BLaER1 treated with 17β-estradiol and CSF1 and Interleukin-3, amounts not matched to agents 10 nM and 100 nM (cell line): Measurements from ENCODE around the gene HIP1.
"Not testable (repeated sequence)": the region's sequence is repeated elsewhere in the genome, so short reads cannot be mapped to it uniquely, and the experiment has no call there.

ENCODE experiments used
- H3K27ac ChIP-seq, 11 experiments: shearing (Covaris generic); formaldehyde crosslinking; 2 replicates each; pipeline ENCODE4 v1.8.1; 2022
- H3K27me3 ChIP-seq, 11 experiments: shearing (Covaris generic); formaldehyde crosslinking; 2 replicates each; pipeline ENCODE4 v1.8.1; 2022
- H3K36me3 ChIP-seq, 11 experiments: shearing (Covaris generic); formaldehyde crosslinking; 2 replicates each; pipeline ENCODE4 v1.8.1; 2022
- H3K4me1 ChIP-seq, 10 experiments: shearing (Covaris generic); formaldehyde crosslinking; 2 replicates each; pipeline ENCODE4 v1.8.1; 2022
- H3K4me2 ChIP-seq, 11 experiments: shearing (Covaris generic); formaldehyde crosslinking; 2 replicates each; pipeline ENCODE4 v1.8.1; 2022
- H3K4me3 ChIP-seq, 10 experiments: shearing (Covaris generic); formaldehyde crosslinking; 2 replicates each; pipeline ENCODE4 v1.8.1; 2022
- H3K9ac ChIP-seq, 11 experiments: shearing (Covaris generic); formaldehyde crosslinking; 2 replicates each; pipeline ENCODE4 v1.8.1; 2022
- H3K9me3 ChIP-seq, 11 experiments: shearing (Covaris generic); formaldehyde crosslinking; replicated peaks in 1 of 11; 2 replicates each; pipeline ENCODE4 v1.8.1; 2022
- H4K20me1 ChIP-seq, 11 experiments: shearing (Covaris generic); formaldehyde crosslinking; 2 replicates each; pipeline ENCODE4 v1.8.1; 2022
- Cebpa-rat ChIP-seq, 11 experiments: shearing (Covaris generic); IDR thresholded peaks; 2 replicates each; pipeline ENCODE4 v1.8.1; 2022

Gene HIP1

DNA sequence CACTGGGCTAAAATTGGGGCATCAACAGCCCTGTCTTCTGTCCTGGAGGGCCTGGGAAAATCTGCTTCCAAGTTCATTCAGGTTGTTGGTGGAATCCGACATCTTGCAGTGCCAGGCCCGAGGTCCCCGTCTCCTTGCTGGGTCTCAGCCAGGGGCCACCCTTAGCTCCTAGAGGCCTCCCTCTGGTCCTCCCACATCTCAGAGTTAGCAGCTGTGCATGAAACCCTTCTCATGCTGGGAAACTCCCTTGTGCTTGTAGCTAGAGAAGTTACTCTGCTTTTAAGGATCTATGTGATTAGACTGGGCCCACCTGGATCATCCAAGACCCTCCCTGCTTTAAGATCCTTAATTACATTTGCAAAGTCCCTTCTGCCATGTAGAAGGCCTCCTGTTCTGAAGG is 15.3 kb downstream of the HIP1 start:
- H3K27ac ChIP-seq = no peak overlapping the region
- H3K9ac ChIP-seq = peak overlapping the region in 1 of 11 experiments; percentile 16; a peak in 1 of 22 replicates
- H3K36me3 ChIP-seq = no peaks in the 10 kb centered on the region; a peak in 1 of 22 replicates
- H3K4me2 ChIP-seq = peak overlapping the region in 5 of 11 experiments; percentile 29 to 59 (median 50); a peak in 6 of 22 replicates
- H3K9me3 ChIP-seq = no peaks in the 10 kb centered on the region
- peaks cover 25 to 48% (median 37%) of the 10 kb centered on the region in 10 experiments for H3K4me1 ChIP-seq
- TF ChIP-seq Cebpa-rat (IDR thresholded peaks at IDR 0.05) = no peak
- no peak overlapping the region for H3K4me3 ChIP-seq
- H4K20me1 ChIP-seq = peaks cover 0 to 6% (median 0%) of the 10 kb centered on the region in 11 experiments; a peak in 2 of 22 replicates
- H3K27me3 ChIP-seq = no peaks in the 10 kb centered on the region

DNA sequence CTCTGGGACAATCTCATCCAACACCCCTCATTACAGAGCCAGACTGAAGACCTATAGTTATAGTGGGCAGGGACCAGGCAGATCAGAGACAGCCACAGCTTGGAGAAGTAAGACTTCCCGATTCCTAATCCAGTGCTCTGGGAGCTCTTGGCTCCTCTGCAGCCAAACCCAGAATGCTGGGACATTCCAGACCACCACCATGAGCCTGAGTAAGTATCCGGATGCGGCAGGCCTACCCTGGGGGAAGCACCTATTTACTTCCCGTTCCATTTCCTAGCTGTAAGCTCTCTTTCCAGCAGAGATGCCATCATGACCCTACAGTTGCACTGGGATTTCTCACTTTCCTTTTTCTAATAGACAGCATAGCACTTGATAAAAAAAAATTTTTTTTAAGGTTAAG is 16.4 kb downstream of the HIP1 start:
- Histone ChIP-seq H3K9me3 (no peaks in the 10 kb centered on the region), H3K4me3 (no peak overlapping the region), H4K20me1 (0 out of 22 replicates have a peak, but pooled peaks cover 0 to 5% (median 0%) of the 10 kb centered on the region in 11 experiments), H3K4me2 (no peak overlapping the region), H3K36me3 (peaks cover 0 to 9% (median 0%) of the 10 kb centered on the region in 11 experiments; a peak in 3 of 22 replicates), H3K4me1 (peaks cover 15 to 38% (median 27%) of the 10 kb centered on the region in 10 experiments), H3K27ac (no peak overlapping the region), H3K27me3 (no peaks in the 10 kb centered on the region), H3K9ac (no peak overlapping the region)
- TF ChIP-seq Cebpa-rat (IDR thresholded peaks at IDR 0.05) = no peak

DNA sequence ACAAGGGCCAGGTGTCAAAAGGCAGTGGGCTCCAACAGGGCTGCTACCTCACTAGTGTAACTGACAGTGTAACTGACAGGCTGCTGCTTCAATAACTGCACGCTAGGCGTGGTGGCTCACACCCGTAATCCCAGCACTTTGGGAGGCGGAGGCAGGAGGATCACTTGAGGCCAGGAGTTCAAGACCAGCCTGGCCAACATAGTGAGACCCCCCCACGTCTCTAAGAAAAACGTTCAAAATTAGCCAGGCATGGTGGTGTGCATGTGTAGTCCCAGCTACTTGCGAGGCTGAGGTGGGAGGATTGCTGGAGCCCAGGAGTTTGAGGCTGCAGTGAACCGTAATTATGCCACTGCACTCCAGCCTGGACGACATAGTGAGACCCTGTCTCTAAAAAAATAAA is 16.8 kb downstream of the HIP1 start:
- H3K9me3 ChIP-seq, H4K20me1 ChIP-seq, H3K9ac ChIP-seq, H3K27me3 ChIP-seq, H3K4me2 ChIP-seq, H3K4me3 ChIP-seq, H3K27ac ChIP-seq: not testable (repeated sequence)
- peaks cover 15 to 37% (median 27%) of the 10 kb centered on the region in 10 experiments for H3K4me1 ChIP-seq
- peaks cover 0 to 13% (median 4%) of the 10 kb centered on the region in 11 experiments; a peak in 6 of 22 replicates for H3K36me3 ChIP-seq

GRCh38 chr7:75721426-75721825 is 17.3 kb downstream of the HIP1 start:
- Histone ChIP-seq H4K20me1 (0 out of 22 replicates have a peak, but pooled peaks cover 0 to 5% (median 0%) of the 10 kb centered on the region in 11 experiments), H3K9ac (no peak overlapping the region), H3K4me2 (no peak overlapping the region), H3K4me1 (peaks cover 15 to 37% (median 27%) of the 10 kb centered on the region in 10 experiments), H3K4me3 (no peak overlapping the region), H3K36me3 (peaks cover 0 to 16% (median 4%) of the 10 kb centered on the region in 11 experiments; a peak in 6 of 22 replicates), H3K9me3 (0 out of 22 replicates have a peak, but pooled peaks cover 0 to 6% (median 0%) of the 10 kb centered on the region in 11 experiments), H3K27me3 (no peaks in the 10 kb centered on the region), H3K27ac (no peak overlapping the region)
- TF ChIP-seq Cebpa-rat (IDR thresholded peaks at IDR 0.05) = no peak

DNA sequence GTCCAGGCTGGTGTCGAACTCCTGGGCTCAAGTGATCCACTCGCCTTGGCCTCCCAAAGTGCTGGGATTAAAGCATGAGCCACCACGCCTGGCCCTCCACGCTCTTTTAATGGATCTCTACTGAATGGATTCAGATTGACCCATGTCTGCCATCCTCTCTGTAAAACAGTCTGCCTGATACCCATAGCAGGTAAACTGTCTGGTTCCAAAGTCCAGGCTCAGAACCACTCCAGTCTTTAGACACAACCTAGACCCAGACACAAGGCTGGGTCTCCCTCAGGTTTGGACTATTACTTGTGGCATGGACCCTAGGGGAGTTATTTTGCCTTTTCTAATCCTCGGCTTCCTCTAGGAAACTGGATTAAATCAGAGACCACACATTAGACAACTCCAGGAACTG is 19.1 kb downstream of the HIP1 start:
- 0 out of 22 replicates have a peak, but pooled peaks cover 0 to 5% (median 0%) of the 10 kb centered on the region in 11 experiments for H4K20me1 ChIP-seq
- H3K4me1 ChIP-seq = peaks cover 4 to 34% (median 16%) of the 10 kb centered on the region in 10 experiments; a peak in 19 of 20 replicates
- TF ChIP-seq Cebpa-rat (IDR thresholded peaks at IDR 0.05) = no peak
- H3K4me2 ChIP-seq = no peak overlapping the region
- peaks cover 0 to 16% (median 4%) of the 10 kb centered on the region in 11 experiments; a peak in 6 of 22 replicates for H3K36me3 ChIP-seq
- no peak overlapping the region for H3K27ac ChIP-seq
- H3K9ac ChIP-seq = no peak overlapping the region
- H3K9me3 ChIP-seq = peaks cover 0 to 9% (median 3%) of the 10 kb centered on the region in 11 experiments; a peak in 5 of 22 replicates
- H3K4me3 ChIP-seq = no peak overlapping the region
- H3K27me3 ChIP-seq = no peaks in the 10 kb centered on the region

DNA sequence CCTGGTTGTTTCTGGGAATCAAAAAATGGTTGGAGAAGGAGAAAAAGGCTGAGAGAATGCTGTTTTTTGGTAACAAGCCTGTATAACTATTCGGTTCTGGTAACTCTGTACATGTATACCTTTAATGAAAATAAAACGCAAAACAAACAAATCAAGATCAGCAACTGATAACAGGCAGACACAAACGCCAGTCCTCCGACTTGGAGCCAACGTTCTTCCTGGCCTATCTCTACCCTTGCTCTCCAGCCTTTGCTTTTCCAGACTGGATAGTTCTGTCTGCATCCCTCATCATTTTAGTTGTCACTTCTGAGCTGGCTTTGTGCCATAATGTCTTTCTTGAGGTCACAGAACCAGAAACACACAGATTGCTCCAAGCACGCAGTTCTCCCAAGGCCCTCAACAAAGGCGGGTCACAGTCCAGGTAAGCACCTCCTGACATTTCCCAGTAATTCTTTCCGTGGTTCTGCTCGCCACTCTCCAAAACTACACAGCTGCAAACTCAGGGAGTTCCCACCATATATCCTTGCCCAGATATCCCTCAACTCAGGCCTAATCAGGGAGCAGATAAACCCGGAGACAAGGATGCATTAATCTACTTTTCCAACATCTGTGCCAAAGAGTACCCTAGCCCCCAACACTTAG is 20.2 kb downstream of the HIP1 start:
- peaks cover 0 to 5% (median 0%) of the 10 kb centered on the region in 11 experiments; a peak in 1 of 22 replicates for H4K20me1 ChIP-seq
- H3K9ac ChIP-seq = no peak overlapping the region
- no peak for TF ChIP-seq Cebpa-rat (IDR thresholded peaks at IDR 0.05)
- no peak overlapping the region for H3K27ac ChIP-seq
- H3K9me3 ChIP-seq = peaks cover 0 to 9% (median 3%) of the 10 kb centered on the region in 11 experiments; a peak in 5 of 22 replicates
- H3K27me3 ChIP-seq = no peaks in the 10 kb centered on the region
- peaks cover 11 to 34% (median 17%) of the 10 kb centered on the region in 10 experiments for H3K4me1 ChIP-seq
- H3K4me3 ChIP-seq = no peak overlapping the region
- H3K4me2 ChIP-seq = no peak overlapping the region
- peaks cover 0 to 16% (median 4%) of the 10 kb centered on the region in 11 experiments; a peak in 6 of 22 replicates for H3K36me3 ChIP-seq

DNA sequence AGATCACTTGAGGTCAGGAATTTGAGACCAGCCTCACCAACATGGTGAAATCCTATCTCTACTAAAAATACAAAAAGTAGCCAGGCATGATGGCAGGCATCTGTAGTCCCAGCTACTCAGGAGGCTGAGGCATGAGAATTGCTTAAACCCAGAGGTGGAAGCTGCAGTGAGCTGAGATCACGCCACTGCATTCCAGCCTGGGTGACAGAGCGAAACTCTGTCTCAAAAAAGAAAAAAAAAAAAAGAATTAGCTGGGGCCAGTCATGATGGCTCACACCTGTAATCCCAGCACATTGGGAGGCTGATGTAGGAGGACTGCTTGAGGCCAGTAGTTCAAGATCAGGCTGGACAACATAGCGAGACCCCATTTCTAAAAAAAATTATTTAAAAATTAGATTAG is 21.0 kb downstream of the HIP1 start:
- H3K9me3 ChIP-seq, H4K20me1 ChIP-seq, H3K27me3 ChIP-seq, H3K4me3 ChIP-seq, H3K9ac ChIP-seq, H3K4me2 ChIP-seq, H3K27ac ChIP-seq: not testable (repeated sequence)
- Histone ChIP-seq H3K4me1 (peaks cover 19 to 39% (median 23%) of the 10 kb centered on the region in 10 experiments), H3K36me3 (peaks cover 0 to 16% (median 4%) of the 10 kb centered on the region in 11 experiments; a peak in 6 of 22 replicates)

GRCh38 chr7:75716992-75717626 is 21.6 kb downstream of the HIP1 start:
- peaks cover 25 to 46% (median 29%) of the 10 kb centered on the region in 10 experiments for H3K4me1 ChIP-seq
- H3K27ac ChIP-seq = no peak overlapping the region
- H3K36me3 ChIP-seq = peaks cover 0 to 16% (median 4%) of the 10 kb centered on the region in 11 experiments; a peak in 6 of 22 replicates
- no peak overlapping the region for H3K9ac ChIP-seq
- H3K4me2 ChIP-seq = no peak overlapping the region
- TF ChIP-seq Cebpa-rat (IDR thresholded peaks at IDR 0.05) = no peak
- no peaks in the 10 kb centered on the region for H3K27me3 ChIP-seq
- H3K4me3 ChIP-seq = no peak overlapping the region
- peaks cover 0 to 9% (median 3%) of the 10 kb centered on the region in 11 experiments; a peak in 5 of 22 replicates for H3K9me3 ChIP-seq
- H4K20me1 ChIP-seq = peaks cover 0 to 12% (median 0%) of the 10 kb centered on the region in 11 experiments; a peak in 2 of 22 replicates

DNA sequence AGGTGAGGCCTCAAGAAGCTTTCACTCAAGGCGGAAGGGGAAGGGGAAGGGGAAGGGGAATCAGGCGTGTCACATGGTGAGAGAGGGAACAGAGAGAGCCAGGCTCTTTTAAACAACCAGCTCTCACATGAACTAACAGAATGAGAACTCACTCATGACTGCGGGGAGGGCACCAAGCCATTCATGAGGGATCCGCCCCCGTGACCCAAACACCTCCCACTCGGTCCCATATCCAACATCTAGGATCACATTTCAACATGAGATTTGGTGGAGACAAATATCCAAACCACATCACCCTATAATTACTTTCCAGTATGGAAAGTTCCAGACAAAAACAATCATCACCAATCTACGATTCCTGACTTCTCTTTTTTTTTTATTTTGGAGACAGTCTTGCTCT is 22.9 kb downstream of the HIP1 start:
- peaks cover 36 to 51% (median 40%) of the 10 kb centered on the region in 10 experiments for H3K4me1 ChIP-seq
- H3K36me3 ChIP-seq = peaks cover 0 to 16% (median 4%) of the 10 kb centered on the region in 11 experiments; a peak in 6 of 22 replicates

More for the DNA sequence above, 22.9 kb downstream of the HIP1 start:
- Histone ChIP-seq H3K4me3 (no peak overlapping the region), H3K9ac (no peak overlapping the region), H3K27ac (no peak overlapping the region), H3K9me3 (peaks cover 0 to 9% (median 3%) of the 10 kb centered on the region in 11 experiments; a peak in 11 of 22 replicates), H4K20me1 (peaks cover 0 to 12% (median 0%) of the 10 kb centered on the region in 11 experiments; a peak in 2 of 22 replicates), H3K27me3 (no peaks in the 10 kb centered on the region), H3K4me2 (no peak overlapping the region)
- TF ChIP-seq Cebpa-rat (IDR thresholded peaks at IDR 0.05) = no peak
